Glutamatergic neuron (in vitro differentiated cells): ENCODE data around the gene RNF8. TPM values are rescaled to one million over a fixed set of nuclear protein-coding genes. Genes with fewer than 3 reads are reported as not detected.
A peak's percentile ranks its signal among the peaks of the same experiment; 100 is the strongest.
"Not testable (repeated sequence)": the region's sequence is repeated elsewhere in the genome, so short reads cannot be mapped to it uniquely, and the experiment has no call there.

Experiments used
- DNase-seq: peaks from one replicate; pipeline ENCODE4 v3.0.0; 2022
- H3K27ac Mint-ChIP-seq: one replicate; pipeline ENCODE4 v1.8.0; 2020; ENCODE audit warnings: mild to moderate bottlenecking, mixed read lengths, inconsistent platforms; ENCODE audit not compliant: unreplicated experiment
- H3K27me3 Mint-ChIP-seq: one replicate; pipeline ENCODE4 v1.8.0; 2020; ENCODE audit warnings: mild to moderate bottlenecking, moderate library complexity, mixed read lengths, inconsistent platforms; ENCODE audit not compliant: unreplicated experiment
- H3K36me3 Mint-ChIP-seq: one replicate; pipeline ENCODE4 v1.8.0; 2020; ENCODE audit warnings: mild to moderate bottlenecking, mixed read lengths, inconsistent platforms; ENCODE audit not compliant: unreplicated experiment
- H3K4me1 Mint-ChIP-seq: one replicate; pipeline ENCODE4 v1.8.0; 2020; ENCODE audit warnings: mild to moderate bottlenecking, low read depth, mixed read lengths, inconsistent platforms; ENCODE audit not compliant: unreplicated experiment
- H3K4me3 Mint-ChIP-seq: one replicate; pipeline ENCODE4 v1.8.0; 2020; ENCODE audit warnings: mild to moderate bottlenecking, mixed read lengths, inconsistent platforms; ENCODE audit not compliant: unreplicated experiment
- H3K9me3 Mint-ChIP-seq: one replicate; pipeline ENCODE4 v1.8.0; 2020; ENCODE audit warnings: mild to moderate bottlenecking, moderate library complexity, mixed read lengths, inconsistent platforms; ENCODE audit not compliant: unreplicated experiment
- CTCF ChIP-seq: fragments of 200-600 bp; sonication (generic); IDR thresholded peaks from one replicate; pipeline ENCODE4 v1.5.0; 2021; ENCODE audit not compliant: partially characterized antibody, unreplicated experiment
- total RNA-seq: library from RNA; stranded (reverse); fragmentation: NEBNext Ultra II Directional; extraction: Animal tissue kit (Norgen Biotek cat#: 25700); gene quantifications from one replicate; pipeline ENCODE4 v1.2.1, GENCODE V29; 2021; ENCODE audit not compliant: unreplicated experiment

Gene RNF8
- total RNA-seq, 1 donor from 2014 or later, result 21.0 TPM

GRCh38 chr6:37321516-37322415, 32.0 kb upstream of the RNF8 start:
- Mint-ChIP-seq H3K27me3 (no peaks in the 10 kb centered on the region), H3K4me3 (no peak overlapping the region), H3K36me3 (no peaks in the 10 kb centered on the region), H3K27ac (peak overlapping the region; percentile 36), H3K9me3 (peaks cover 2% of the 10 kb centered on the region), H3K4me1 (peaks cover 18% of the 10 kb centered on the region)
- DNase-seq, result no peak
- TF ChIP-seq CTCF, result no peak

- H3K27me3 Mint-ChIP-seq, result peaks cover 2% of the 10 kb centered on the region
- peaks cover 23% of the 10 kb centered on the region for H3K4me1 Mint-ChIP-seq
- peaks cover 2% of the 10 kb centered on the region for H3K9me3 Mint-ChIP-seq
- H3K4me3 Mint-ChIP-seq, result no peak overlapping the region
- no peak overlapping the region for H3K27ac Mint-ChIP-seq
- TF ChIP-seq CTCF, result no peak
- DNase-seq, result no peak
- H3K36me3 Mint-ChIP-seq, result no peaks in the 10 kb centered on the region
Measured at GRCh38 chr6:37323580-37323979, 30.2 kb upstream of the RNF8 start.

- H3K4me3 Mint-ChIP-seq, result no peak overlapping the region
- H3K36me3 Mint-ChIP-seq, result no peaks in the 10 kb centered on the region
- H3K4me1 Mint-ChIP-seq, result peaks cover 23% of the 10 kb centered on the region
- TF ChIP-seq CTCF, result no peak
- no peak overlapping the region for H3K27ac Mint-ChIP-seq
- H3K9me3 Mint-ChIP-seq, result peaks cover 2% of the 10 kb centered on the region
- peaks cover 2% of the 10 kb centered on the region for H3K27me3 Mint-ChIP-seq
- no peak for DNase-seq
Measured at GRCh38 chr6:37324131-37325033, 29.4 kb upstream of the RNF8 start.

GRCh38 chr6:37330345-37330744, 23.4 kb upstream of the RNF8 start:
- not testable (repeated sequence) for H3K36me3 Mint-ChIP-seq, DNase-seq, H3K4me1 Mint-ChIP-seq, H3K27ac Mint-ChIP-seq, H3K9me3 Mint-ChIP-seq, H3K4me3 Mint-ChIP-seq, H3K27me3 Mint-ChIP-seq

- DNase-seq, result no peak
- no peaks in the 10 kb centered on the region for H3K36me3 Mint-ChIP-seq
- no peaks in the 10 kb centered on the region for H3K9me3 Mint-ChIP-seq
- H3K27ac Mint-ChIP-seq, result no peak overlapping the region
- H3K27me3 Mint-ChIP-seq, result peaks cover 2% of the 10 kb centered on the region
- H3K4me3 Mint-ChIP-seq, result no peak overlapping the region
- H3K4me1 Mint-ChIP-seq, result peaks cover 4% of the 10 kb centered on the region
- TF ChIP-seq CTCF, result no peak
Measured at GRCh38 chr6:37331047-37331446, 22.7 kb upstream of the RNF8 start.
